Activated CD4-positive, alpha-beta T cell treated with anti-CD3 and anti-CD28 coated beads for 36 hours (primary cell): ENCODE results near the gene HOXB6. TPM values are rescaled to one million over a fixed set of nuclear protein-coding genes. Genes with fewer than 3 reads are reported as not detected.

Experiments
- ATAC-seq: fragments of 200-7000 bp; cut with Tn5 transposase; one replicate; pipeline ENCODE4 v1.10.0; 2021; ENCODE audit warnings: mild to moderate bottlenecking, moderate library complexity
- CTCF ChIA-PET: fragments of 350-600 bp; sonication (Branson Sonifier 250); formaldehyde crosslinking; loops from one replicate; lab custom pipeline; 2021; ENCODE audit warnings: antibody characterized with exemption; lab: Charles Lee
- POLR2A ChIA-PET: fragments of 350-600 bp; sonication (Branson Sonifier 250); formaldehyde crosslinking; loops from one replicate; lab custom pipeline; 2021; ENCODE audit warnings: antibody characterized with exemption, inconsistent platforms; lab: Charles Lee
- DNase-seq: peaks from one replicate; pipeline ENCODE4 v3.0.0-alpha.2; 2020
- H3K27ac Mint-ChIP-seq: one replicate; pipeline ENCODE4 v1.8.0; 2021; ENCODE audit warnings: mixed read lengths
- H3K27me3 Mint-ChIP-seq: one replicate; pipeline ENCODE4 v1.8.0; 2021; ENCODE audit warnings: mixed read lengths
- H3K36me3 Mint-ChIP-seq: one replicate; pipeline ENCODE4 v1.8.0; 2021; ENCODE audit warnings: low read depth, mixed read lengths
- H3K4me1 Mint-ChIP-seq: one replicate; pipeline ENCODE4 v1.8.0; 2021; ENCODE audit warnings: mixed read lengths
- H3K4me3 Mint-ChIP-seq: one replicate; pipeline ENCODE4 v1.8.0; 2021; ENCODE audit warnings: mild to moderate bottlenecking, moderate library complexity, mixed read lengths
- H3K9me3 Mint-ChIP-seq: one replicate; pipeline ENCODE4 v1.8.0; 2021; ENCODE audit warnings: low read depth, mixed read lengths
- intact Hi-C, 2 experiments: fragments of 100-400 bp; cut with DNase I in 1 of 2; cut with micrococcal nuclease in 1 of 2; formaldehyde crosslinking; loops; one replicate each; pipeline versions ENCODE4 v1.14.2 to v1.15.1; 2022 to 2024; cut with DNase I, micrococcal nuclease
- total RNA-seq, 2 experiments: library from RNA; stranded (reverse); gene quantifications; one replicate each; pipeline ENCODE4 v1.2.3, GENCODE V29; 2021

HOXB6 gene
- total RNA-seq, 2 experiments from 2014 or later: not detected

- DNase-seq (no peak), ATAC-seq (no peak)
- POLR2A ChIA-PET: no interaction called here
- Mint-ChIP-seq H3K4me3 (no peak overlapping the region), H3K27ac (no peak overlapping the region), H3K4me1 (peaks cover 5% of the 10 kb centered on the region), H3K36me3 (no peaks in the 10 kb centered on the region), H3K27me3 (peaks cover 26% of the 10 kb centered on the region), H3K9me3 (no peaks in the 10 kb centered on the region)
- intact Hi-C loops: no loop called here
- CTCF ChIA-PET: interaction anchor here (0.7 to 1.2 kb wide), 6 partner anchors 8 to 1172 kb away, joined by 3 read pairs; no protein-coding TSS in a partner anchor
Observed at GRCh38 chr17:48567646-48568354, 37.0 kb downstream of the HOXB6 start.

- H3K27ac Mint-ChIP-seq: no peak overlapping the region
- intact Hi-C loops: no loop called here
- ATAC-seq (no peak), DNase-seq (no peak)
- H3K27me3 Mint-ChIP-seq: peaks cover 31% of the 10 kb centered on the region
- no peaks in the 10 kb centered on the region for H3K9me3 Mint-ChIP-seq
- ChIA-PET CTCF (interaction anchor here (0.7 to 1.2 kb wide), 3 partner anchors 8 to 232 kb away, joined by 3 read pairs; no protein-coding TSS in a partner anchor), POLR2A (no interaction called here)
- no peak overlapping the region for H3K4me3 Mint-ChIP-seq
- H3K4me1 Mint-ChIP-seq: peaks cover 5% of the 10 kb centered on the region
- H3K36me3 Mint-ChIP-seq: no peaks in the 10 kb centered on the region
Observed at GRCh38 chr17:48567209-48567608, 37.6 kb downstream of the HOXB6 start.

DNA sequence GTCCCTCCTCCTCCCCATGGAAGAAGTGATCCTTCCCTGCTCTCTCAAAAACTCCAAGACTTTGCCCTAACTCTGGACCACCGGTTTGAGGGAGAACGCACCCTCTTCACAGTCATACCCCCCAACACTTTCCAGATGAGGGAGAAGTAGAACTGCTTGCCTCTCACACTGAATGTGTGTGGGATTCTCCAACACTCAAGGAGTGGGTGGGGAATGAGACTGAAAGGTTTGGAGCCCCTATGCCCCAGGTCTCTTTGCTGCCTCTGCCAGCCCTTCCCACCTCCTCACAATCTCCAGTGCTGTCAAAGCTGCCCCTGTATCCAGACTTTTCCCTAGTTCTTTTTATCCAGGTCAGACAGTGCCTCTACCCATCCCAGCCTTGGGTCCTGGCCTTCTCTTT lies 38.1 kb downstream of the HOXB6 start:
- H3K9me3 Mint-ChIP-seq: no peaks in the 10 kb centered on the region
- CTCF ChIA-PET: interaction anchor here (0.6 to 1.1 kb wide), 3 partner anchors 10 to 490 kb away, joined by 3 to 5 read pairs (median 4); no protein-coding TSS in a partner anchor
- no peak for DNase-seq
- no peaks in the 10 kb centered on the region for H3K36me3 Mint-ChIP-seq
- H3K4me3 Mint-ChIP-seq: no peak overlapping the region
- H3K27ac Mint-ChIP-seq: no peak overlapping the region
- peaks cover 5% of the 10 kb centered on the region for H3K4me1 Mint-ChIP-seq
- no peak for ATAC-seq
- POLR2A ChIA-PET: interaction anchor here (0.6 kb wide), 1 partner anchor 181 kb away, joined by 3 read pairs; no protein-coding TSS in a partner anchor
- intact Hi-C loops: no loop called here
- peaks cover 31% of the 10 kb centered on the region for H3K27me3 Mint-ChIP-seq

DNA sequence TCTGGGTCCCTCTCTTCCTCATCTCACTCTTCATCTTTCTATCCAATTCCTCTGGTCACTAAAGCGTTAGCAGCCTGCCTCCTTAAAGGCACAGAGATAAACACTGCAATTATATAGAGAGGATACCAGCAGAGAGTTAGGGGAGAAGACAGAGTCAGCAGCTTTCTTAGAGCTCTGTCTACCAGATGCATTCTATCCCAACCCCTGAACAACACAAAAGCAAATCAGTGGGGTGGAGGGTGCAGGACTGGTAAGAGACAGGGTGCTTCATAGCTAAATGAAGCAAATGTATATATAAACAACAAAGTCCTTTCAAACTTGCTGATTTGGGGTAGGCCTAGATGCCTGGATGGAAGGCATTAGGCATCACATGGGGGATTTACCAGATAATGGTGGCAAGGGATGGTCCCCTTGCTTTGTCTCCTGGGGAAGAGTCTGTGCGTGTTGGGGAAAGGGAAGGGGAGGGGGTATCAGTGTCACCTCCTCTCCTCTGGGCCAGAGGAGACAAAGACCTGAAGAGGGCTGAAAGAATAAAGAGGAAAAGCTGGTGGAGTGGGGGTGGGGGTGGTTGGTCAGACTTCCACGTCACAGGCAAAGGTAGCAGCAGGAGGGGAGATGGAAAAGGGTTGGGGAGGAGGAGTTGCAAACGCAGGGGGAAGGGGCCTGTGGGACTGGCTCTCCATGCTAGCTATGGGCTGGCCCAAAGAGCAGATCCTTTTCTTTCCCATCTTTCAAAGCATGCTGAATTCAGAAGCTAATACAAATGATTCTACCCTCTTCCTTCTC lies 38.7 kb downstream of the HOXB6 start:
- DNase-seq (no peak), ATAC-seq (no peak)
- intact Hi-C loops: no loop called here
- H3K27me3 Mint-ChIP-seq: peaks cover 31% of the 10 kb centered on the region
- no peaks in the 10 kb centered on the region for H3K36me3 Mint-ChIP-seq
- ChIA-PET CTCF (interaction anchor here (0.6 to 1.1 kb wide), 3 partner anchors 9 to 489 kb away, joined by 3 to 5 read pairs (median 4); no protein-coding TSS in a partner anchor), POLR2A (interaction anchor here (0.6 kb wide), 2 partner anchors 180 to 1221 kb away, joined by 3 to 4 read pairs; no protein-coding TSS in a partner anchor)
- H3K27ac Mint-ChIP-seq: no peak overlapping the region
- no peaks in the 10 kb centered on the region for H3K9me3 Mint-ChIP-seq
- H3K4me3 Mint-ChIP-seq: no peak overlapping the region
- H3K4me1 Mint-ChIP-seq: peaks cover 5% of the 10 kb centered on the region

GRCh38 chr17:48565022-48565554 lies 39.7 kb downstream of the HOXB6 start:
- H3K36me3 Mint-ChIP-seq: no peaks in the 10 kb centered on the region
- intact Hi-C loops: no loop called here
- peaks cover 5% of the 10 kb centered on the region for H3K4me1 Mint-ChIP-seq
- H3K9me3 Mint-ChIP-seq: no peaks in the 10 kb centered on the region
- CTCF ChIA-PET: interaction anchor here (0.7 kb wide), 1 partner anchor 204 kb away, joined by 3 read pairs; no protein-coding TSS in a partner anchor
- DNase-seq: no peak
- no peak overlapping the region for H3K4me3 Mint-ChIP-seq
- POLR2A ChIA-PET: no interaction called here
- ATAC-seq: no peak
- no peak overlapping the region for H3K27ac Mint-ChIP-seq
- H3K27me3 Mint-ChIP-seq: peaks cover 29% of the 10 kb centered on the region

- Mint-ChIP-seq H3K27ac (no peak overlapping the region), H3K27me3 (peaks cover 25% of the 10 kb centered on the region), H3K4me1 (peaks cover 5% of the 10 kb centered on the region), H3K36me3 (no peaks in the 10 kb centered on the region), H3K4me3 (no peak overlapping the region), H3K9me3 (no peaks in the 10 kb centered on the region)
- DNase-seq (no peak), ATAC-seq (no peak)
- ChIA-PET POLR2A (no interaction called here), CTCF (interaction anchor here (0.7 kb wide), 1 partner anchor 205 kb away, joined by 3 read pairs; no protein-coding TSS in a partner anchor)
- intact Hi-C loops: no loop called here
Observed at GRCh38 chr17:48564188-48565021, 40.4 kb downstream of the HOXB6 start.

DNA sequence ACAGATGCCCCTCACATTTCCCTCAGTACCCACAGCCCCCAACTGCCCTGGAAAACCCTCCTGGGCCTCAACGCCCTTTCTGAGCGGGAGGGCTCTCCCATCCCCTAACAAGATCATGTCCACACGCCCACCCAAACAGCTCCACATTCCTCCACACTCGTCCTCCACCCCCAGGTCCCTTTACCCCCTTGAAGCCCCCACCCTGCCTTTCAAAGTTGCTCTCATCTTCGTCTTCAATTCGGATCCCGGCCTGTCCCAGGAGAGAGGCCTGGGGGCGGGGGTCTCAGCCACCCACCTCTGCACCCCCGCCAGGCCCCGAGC lies 41.0 kb downstream of the HOXB6 start:
- CTCF ChIA-PET: no interaction called here
- H3K27me3 Mint-ChIP-seq: peaks cover 21% of the 10 kb centered on the region
- no peak overlapping the region for H3K27ac Mint-ChIP-seq
- H3K4me1 Mint-ChIP-seq: peaks cover 5% of the 10 kb centered on the region
- H3K4me3 Mint-ChIP-seq: no peak overlapping the region
- POLR2A ChIA-PET: no interaction called here
- intact Hi-C loops: no loop called here
- no peaks in the 10 kb centered on the region for H3K36me3 Mint-ChIP-seq
- ATAC-seq: no peak
- no peak for DNase-seq
- no peaks in the 10 kb centered on the region for H3K9me3 Mint-ChIP-seq

DNA sequence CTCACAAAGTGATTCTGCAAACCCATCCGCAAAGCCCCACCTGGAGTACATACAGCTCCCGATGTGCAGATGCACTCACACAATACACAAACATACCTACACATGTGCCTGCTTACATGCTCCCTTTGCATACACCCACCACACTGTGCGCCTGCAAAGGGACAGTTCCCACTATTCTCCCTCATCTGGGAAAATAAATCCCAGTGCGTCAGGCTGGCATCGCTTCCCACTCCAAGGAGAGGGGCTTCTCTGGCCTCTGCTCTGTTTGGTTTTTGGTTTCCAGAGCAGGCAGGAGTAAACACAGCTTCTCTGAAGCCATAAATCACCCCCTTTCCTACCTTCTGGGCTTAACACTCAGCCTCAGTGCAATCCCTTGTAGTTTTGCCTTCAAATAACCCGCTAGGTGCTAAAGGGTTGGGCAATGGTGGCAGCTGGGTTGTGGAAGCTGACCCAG lies 41.4 kb downstream of the HOXB6 start:
- POLR2A ChIA-PET: no interaction called here

GRCh38 chr17:48562934-48563333 lies 41.9 kb downstream of the HOXB6 start:
- no peak for DNase-seq
- peaks cover 20% of the 10 kb centered on the region for H3K27me3 Mint-ChIP-seq
- ChIA-PET POLR2A (no interaction called here), CTCF (interaction anchor here (0.6 kb wide), 1 partner anchor 87 kb away, joined by 3 read pairs; no protein-coding TSS in a partner anchor)
- no peak overlapping the region for H3K27ac Mint-ChIP-seq
- no peaks in the 10 kb centered on the region for H3K9me3 Mint-ChIP-seq
- intact Hi-C loops: no loop called here
- no peaks in the 10 kb centered on the region for H3K36me3 Mint-ChIP-seq
- ATAC-seq: no peak
- H3K4me1 Mint-ChIP-seq: no peaks in the 10 kb centered on the region
- no peak overlapping the region for H3K4me3 Mint-ChIP-seq

More for the DNA sequence above, 41.4 kb downstream of the HOXB6 start:
- ATAC-seq: no peak
- intact Hi-C loops: no loop called here
- Mint-ChIP-seq H3K4me3 (no peak overlapping the region), H3K27ac (no peak overlapping the region), H3K4me1 (peaks cover 2% of the 10 kb centered on the region), H3K9me3 (no peaks in the 10 kb centered on the region), H3K27me3 (peaks cover 22% of the 10 kb centered on the region), H3K36me3 (no peaks in the 10 kb centered on the region)
- no peak for DNase-seq
- CTCF ChIA-PET: no interaction called here

DNA sequence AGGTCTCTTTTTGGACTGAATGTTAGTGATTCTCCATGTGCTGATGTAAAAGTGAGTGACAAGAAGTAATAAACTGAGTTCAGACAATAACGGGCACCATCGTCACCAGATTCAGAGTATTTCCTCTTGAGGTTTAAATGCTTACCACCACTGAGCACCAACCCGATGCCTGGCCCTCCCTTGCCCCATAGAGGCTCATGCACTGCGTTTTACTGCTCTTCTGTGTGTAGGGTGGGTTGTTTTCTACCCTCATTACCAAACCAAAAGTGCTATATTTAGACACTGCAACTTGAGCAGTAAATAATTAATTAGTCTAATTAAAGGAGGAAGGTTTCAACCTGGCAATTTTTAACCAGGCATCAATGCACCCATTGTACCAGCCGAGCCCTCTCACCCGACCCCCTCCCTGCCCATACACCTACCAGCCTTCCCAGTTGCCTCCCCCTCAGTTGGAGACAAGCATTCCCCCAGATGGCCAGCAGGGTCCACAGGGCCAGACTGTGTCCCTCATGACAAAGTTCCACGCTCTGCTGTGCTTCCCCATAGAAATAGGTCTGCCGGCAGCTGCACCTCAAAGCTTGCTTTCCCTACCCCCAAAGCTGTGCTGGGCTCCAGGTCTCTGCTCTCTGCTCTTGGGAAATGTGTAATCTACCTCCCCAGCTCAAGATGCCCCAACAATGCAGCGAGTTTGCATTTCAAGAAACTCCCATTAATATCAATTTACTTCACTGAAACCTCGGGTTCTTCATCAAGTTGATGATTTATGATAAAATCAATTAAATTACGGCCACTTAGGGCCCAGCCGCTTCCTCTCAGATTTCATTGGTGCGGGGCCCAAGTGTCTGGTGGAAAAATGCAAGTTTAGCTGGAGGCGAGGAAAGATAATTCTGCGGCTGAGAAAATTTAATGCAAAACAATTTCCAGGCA lies 42.6 kb downstream of the HOXB6 start:
- Mint-ChIP-seq H3K27ac (no peak overlapping the region), H3K4me1 (no peaks in the 10 kb centered on the region), H3K36me3 (no peaks in the 10 kb centered on the region), H3K4me3 (no peak overlapping the region), H3K9me3 (no peaks in the 10 kb centered on the region), H3K27me3 (peaks cover 21% of the 10 kb centered on the region)
- intact Hi-C loops: no loop called here
- POLR2A ChIA-PET: interaction anchor here (0.6 kb wide), 1 partner anchor 28 kb away, joined by 3 read pairs; no protein-coding TSS in a partner anchor
- CTCF ChIA-PET: interaction anchor here (0.6 kb wide), 1 partner anchor 86 kb away, joined by 3 read pairs; no protein-coding TSS in a partner anchor
- no peak for ATAC-seq
- DNase-seq: no peak
